A549 (cell line): Measurements from ENCODE around the gene ZNF227. TPM values are rescaled to one million over a fixed set of nuclear protein-coding genes. Genes with fewer than 3 reads are reported as not detected.
A peak's percentile ranks its signal among the peaks of the same experiment; 100 is the strongest.

Experiments used
- ATAC-seq, 2 experiments: fragments of 200-7000 bp in 1 of 2; fragments of >200 bp in 1 of 2; cut with Nextera tagmentation in 1 of 2; cut with Tn5 transposase in 1 of 2; 3 replicates each; pipeline versions ENCODE4 v1.8.0 to v1.9.1; 2018 to 2020; ENCODE audit warnings: mild to moderate bottlenecking in 1 of 2, moderate library complexity in 1 of 2
- CTCF ChIA-PET: fragments of 300-600 bp; sonication (Branson Sonifier 250); formaldehyde crosslinking; extraction: SDS; loops from one replicate; lab custom pipeline; 2021; ENCODE audit warnings: antibody characterized with exemption, inconsistent platforms; lab: Yijun Ruan, JAX
- POLR2A ChIA-PET: fragments of 350-600 bp; formaldehyde crosslinking; extraction: SDS; loops from one replicate; lab custom pipeline; 2021; ENCODE audit warnings: antibody characterized with exemption, inconsistent platforms; lab: Yijun Ruan, JAX
- DNase-seq, 2 experiments: peaks; one replicate each; pipeline versions ENCODE4 v3.0.0 to v3.0.0-alpha.2; 2011 to 2016; ENCODE audit warnings: low read depth in 1 of 2, low spot score in 1 of 2
- FAIRE-seq: peaks from 2 replicates; lab custom pipeline; 2011; peaks lifted over from hg19 to GRCh38; lab: Jason Lieb, UNC
- H3K27ac ChIP-seq, 2 experiments: fragments of >200 bp; sonication (Bioruptor Twin); formaldehyde crosslinking; 3 replicates each; pipeline ENCODE4 v1.5.1; 2016 to 2017
- H3K4me1 ChIP-seq: fragments of >200 bp; sonication (Bioruptor Twin); formaldehyde crosslinking; 3 replicates; pipeline ENCODE4 v1.6.1; 2016
- H3K4me2 ChIP-seq: fragments of >200 bp; sonication (Bioruptor Twin); formaldehyde crosslinking; 3 replicates; pipeline ENCODE4 v1.6.1; 2016
- H3K4me3 ChIP-seq: fragments of >200 bp; sonication (Bioruptor Twin); formaldehyde crosslinking; 3 replicates; pipeline ENCODE4 v1.5.1; 2016
- H3K9me3 ChIP-seq: fragments of >200 bp; sonication (Bioruptor Twin); formaldehyde crosslinking; 3 replicates; pipeline ENCODE4 v1.6.1; 2016
- BHLHE40 ChIP-seq: IDR thresholded peaks from 2 replicates; pipeline ENCODE4 v1.6.1; 2012; ENCODE audit warnings: low read depth, low read length, inconsistent platforms
- CBX2 ChIP-seq: fragments of 200-600 bp; sonication (generic); IDR thresholded peaks from 2 replicates; pipeline ENCODE4 v1.6.1; 2016; ENCODE audit warnings: low read depth, mild to moderate bottlenecking, borderline replicate concordance
- CBX8 ChIP-seq: fragments of 200-600 bp; sonication (generic); IDR thresholded peaks from 2 replicates; pipeline ENCODE4 v1.6.1; 2016
- CEBPB ChIP-seq, 2 experiments: fragments of >200 bp in 1 of 2; sonication (Bioruptor Twin) in 1 of 2; formaldehyde crosslinking in 1 of 2; IDR thresholded peaks; 2 replicates each; pipeline ENCODE4 v1.6.1; 2012 to 2016
- CHD2 ChIP-seq: fragments of 150-350 bp; IDR thresholded peaks from 2 replicates; pipeline ENCODE4 v1.6.1; 2014; ENCODE audit warnings: low read length; ENCODE audit not compliant: partially characterized antibody
- CHD4 ChIP-seq: fragments of 200-600 bp; sonication (generic); IDR thresholded peaks from 2 replicates; pipeline ENCODE4 v1.6.1; 2016; ENCODE audit warnings: antibody characterized with exemption, mild to moderate bottlenecking, borderline replicate concordance
- EHF ChIP-seq: fragments of 250-450 bp; sonication (Bioruptor Pico); IDR thresholded peaks from 2 replicates; pipeline ENCODE4 v1.5.0; 2020; ENCODE audit warnings: mild to moderate bottlenecking
- EP300 ChIP-seq, 2 experiments: fragments of >200 bp; sonication (Bioruptor Twin); formaldehyde crosslinking; IDR thresholded peaks; 2 replicates in 1 of 2; 3 replicates in 1 of 2; pipeline ENCODE4 v1.6.1; 2016 to 2017
- ESRRA ChIP-seq: fragments of 150-350 bp; IDR thresholded peaks from 2 replicates; pipeline ENCODE4 v1.6.1; 2014; ENCODE audit warnings: mild to moderate bottlenecking, low read length, borderline replicate concordance
- FOSB ChIP-seq: fragments of 250-450 bp; sonication (Bioruptor Pico); IDR thresholded peaks from 2 replicates; pipeline ENCODE4 v1.5.0; 2020; ENCODE audit warnings: mild to moderate bottlenecking, moderate library complexity
- FOXS1 ChIP-seq: fragments of 250-450 bp; sonication (Bioruptor Pico); IDR thresholded peaks from 2 replicates; pipeline ENCODE4 v1.5.0; 2020; ENCODE audit warnings: mild to moderate bottlenecking, moderate library complexity
- GATA3 ChIP-seq: IDR thresholded peaks from 2 replicates; pipeline ENCODE4 v1.6.1; 2012; ENCODE audit warnings: borderline replicate concordance
- HOXB13 ChIP-seq: fragments of 250-450 bp; sonication (Bioruptor Pico); IDR thresholded peaks from 2 replicates; pipeline ENCODE4 v1.5.0; 2020; ENCODE audit warnings: low read depth, mild to moderate bottlenecking, moderate library complexity
- HOXB5 ChIP-seq: fragments of 250-450 bp; sonication (Bioruptor Pico); IDR thresholded peaks from 2 replicates; pipeline ENCODE4 v1.5.0; 2020; ENCODE audit warnings: mild to moderate bottlenecking, moderate library complexity
- JUN ChIP-seq, 2 experiments: fragments of >200 bp; sonication (Bioruptor Twin); formaldehyde crosslinking; IDR thresholded peaks; 2 replicates in 1 of 2; 3 replicates in 1 of 2; pipeline ENCODE4 v1.6.1; 2016 to 2017
- KDM1A ChIP-seq: fragments of 200-600 bp; sonication (generic); IDR thresholded peaks from 2 replicates; pipeline ENCODE4 v1.6.1; 2016; ENCODE audit warnings: low read depth, mild to moderate bottlenecking
- MAFK ChIP-seq: fragments of 450-650 bp; IDR thresholded peaks from 2 replicates; pipeline ENCODE4 v1.6.1; 2014; ENCODE audit not compliant: partially characterized antibody
- MYC ChIP-seq: IDR thresholded peaks from 2 replicates; pipeline ENCODE4 v1.6.1; 2012; ENCODE audit warnings: mild to moderate bottlenecking, inconsistent platforms, low read length, improper control_type of control experiment, borderline replicate concordance
- NFE2L2 ChIP-seq: fragments of 150-350 bp; conservative IDR thresholded peaks from 2 replicates; pipeline ENCODE4 v1.6.1; 2014; ENCODE audit warnings: low read length
- NPAS2 ChIP-seq: fragments of 250-450 bp; sonication (Bioruptor Pico); IDR thresholded peaks from 2 replicates; pipeline ENCODE4 v1.8.0; 2022; ENCODE audit warnings: mild to moderate bottlenecking, moderate library complexity, borderline replicate concordance
- PHF8 ChIP-seq: fragments of 200-600 bp; sonication (generic); IDR thresholded peaks from 2 replicates; pipeline ENCODE4 v1.6.1; 2016; ENCODE audit warnings: low read depth, mild to moderate bottlenecking, antibody characterized with exemption, moderate library complexity, borderline replicate concordance
- POLR2AphosphoS2 ChIP-seq: conservative IDR thresholded peaks from 2 replicates; pipeline ENCODE4 v1.6.1; 2012; ENCODE audit warnings: low read length, improper control_type of control experiment, inconsistent platforms
- RAD21 ChIP-seq, 2 experiments: fragments of >200 bp in 1 of 2; sonication (Bioruptor Twin) in 1 of 2; formaldehyde crosslinking in 1 of 2; IDR thresholded peaks in 1 of 2; conservative IDR thresholded peaks in 1 of 2; 2 replicates in 1 of 2; 3 replicates in 1 of 2; pipeline ENCODE4 v1.6.1; 2012 to 2018; ENCODE audit warnings: inconsistent platforms in 1 of 2
- RCOR1 ChIP-seq: fragments of 150-350 bp; IDR thresholded peaks from 2 replicates; pipeline ENCODE4 v1.6.1; 2014; ENCODE audit warnings: antibody characterized with exemption, low read length, low read depth
- RFX5 ChIP-seq: fragments of 450-650 bp; IDR thresholded peaks from 2 replicates; pipeline ENCODE4 v1.7.1; 2014; ENCODE audit warnings: antibody characterized with exemption, mild to moderate bottlenecking, moderate library complexity
- SMC3 ChIP-seq: fragments of >200 bp; sonication (Bioruptor Twin); formaldehyde crosslinking; IDR thresholded peaks from 3 replicates; pipeline ENCODE4 v1.6.1; 2018; ENCODE audit warnings: inconsistent platforms
- TP53 ChIP-seq: fragments of 250-450 bp; sonication (Bioruptor Pico); IDR thresholded peaks from 2 replicates; pipeline ENCODE4 v1.5.0; 2021; ENCODE audit warnings: mild to moderate bottlenecking, moderate library complexity
- ZNF302 ChIP-seq: fragments of 250-450 bp; sonication (Bioruptor Pico); IDR thresholded peaks from 2 replicates; pipeline ENCODE4 v1.9.0; 2021; ENCODE audit warnings: inconsistent platforms, mild to moderate bottlenecking, moderate library complexity
- ZSCAN20 ChIP-seq: fragments of 250-450 bp; sonication (Bioruptor Pico); IDR thresholded peaks from 2 replicates; pipeline ENCODE4 v1.8.0; 2022; ENCODE audit warnings: mild to moderate bottlenecking, moderate library complexity
- WGBS: methylation state at CpG from one replicate; pipeline ENCODE4 v1.1.6; 2017; ENCODE audit errors: missing lambda C conversion rate; 5-methylcytosine and 5-hydroxymethylcytosine counted together
- polyA plus RNA-seq, 4 experiments: library from polyadenylated mRNA; depleted of rRNA in 3 of 4; stranded (reverse); fragments of >200 nt; fragmentation: RNase III in 1 of 4; extraction: RNeasy Plus Mini Kit Qiagen cat#74134 plus additional on column Dnase treatment in 1 of 4; gene quantifications; 2 replicates in 3 of 4; 3 replicates in 1 of 4; pipeline ENCODE4 v1.2.3, GENCODE V29; 2011 to 2017
- TF ChIP-seq, protein P1 (sequence below): fragments of 450-650 bp; IDR thresholded peaks from 2 replicates; pipeline ENCODE4 v1.6.1; 2014; ENCODE audit warnings: antibody characterized with exemption
- TF ChIP-seq, protein P2 (sequence below): fragments of 250-450 bp; sonication (Bioruptor Pico); IDR thresholded peaks from 2 replicates; pipeline ENCODE4 v1.5.0; 2020; ENCODE audit warnings: low read depth, mild to moderate bottlenecking, moderate library complexity
- TF ChIP-seq, protein P3 (sequence below): IDR thresholded peaks from 2 replicates; pipeline ENCODE4 v1.6.1; 2012
- TF ChIP-seq, protein P4 (sequence below): fragments of >200 bp; sonication (Bioruptor Twin); formaldehyde crosslinking; IDR thresholded peaks from 3 replicates; pipeline ENCODE4 v1.6.1; 2016

ZNF227 gene
- polyA plus RNA-seq, 2 of the 4 experiments (the other 2 are of a cell fraction) = 10.1 to 17.1 TPM

DNA sequence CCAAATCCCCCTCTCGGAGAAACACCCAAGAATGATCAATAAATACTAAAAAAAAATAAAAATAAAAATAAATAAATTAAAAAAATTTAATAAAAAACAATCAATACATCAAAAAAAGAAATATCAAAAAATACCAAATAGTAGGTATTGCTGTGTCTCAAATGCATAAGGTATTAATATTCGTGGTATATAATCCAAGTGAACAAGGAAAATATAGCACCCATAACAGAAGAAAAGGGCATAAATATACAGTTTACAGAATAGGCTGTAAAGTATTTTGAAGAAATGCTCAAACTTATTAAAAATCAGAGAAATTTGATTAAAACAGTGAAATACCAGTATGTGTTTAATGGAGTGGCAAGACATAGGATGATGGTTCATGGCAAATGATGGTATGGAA is 7.6 kb upstream of the ZNF227 start:
- WGBS = 3% methylated on average over 2 of the region's 2 CpGs
- CTCF ChIA-PET = no interaction called here
- Histone ChIP-seq H3K4me2 (no peak overlapping the region), H3K27ac (no peak overlapping the region), H3K4me3 (no peak overlapping the region), H3K4me1 (no peaks in the 10 kb centered on the region), H3K9me3 (peaks cover 52% of the 10 kb centered on the region)
- TF ChIP-seq CHD2 = no peak
- no peak for TF ChIP-seq FOXS1 (CRISPR knock-in tag)
- TF ChIP-seq, protein P1, sequence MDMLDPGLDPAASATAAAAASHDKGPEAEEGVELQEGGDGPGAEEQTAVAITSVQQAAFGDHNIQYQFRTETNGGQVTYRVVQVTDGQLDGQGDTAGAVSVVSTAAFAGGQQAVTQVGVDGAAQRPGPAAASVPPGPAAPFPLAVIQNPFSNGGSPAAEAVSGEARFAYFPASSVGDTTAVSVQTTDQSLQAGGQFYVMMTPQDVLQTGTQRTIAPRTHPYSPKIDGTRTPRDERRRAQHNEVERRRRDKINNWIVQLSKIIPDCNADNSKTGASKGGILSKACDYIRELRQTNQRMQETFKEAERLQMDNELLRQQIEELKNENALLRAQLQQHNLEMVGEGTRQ = no peak
- TF ChIP-seq SMC3 = no peak
- TF ChIP-seq CHD4 = no peak
- no peak for TF ChIP-seq RCOR1
- TF ChIP-seq, protein P2, sequence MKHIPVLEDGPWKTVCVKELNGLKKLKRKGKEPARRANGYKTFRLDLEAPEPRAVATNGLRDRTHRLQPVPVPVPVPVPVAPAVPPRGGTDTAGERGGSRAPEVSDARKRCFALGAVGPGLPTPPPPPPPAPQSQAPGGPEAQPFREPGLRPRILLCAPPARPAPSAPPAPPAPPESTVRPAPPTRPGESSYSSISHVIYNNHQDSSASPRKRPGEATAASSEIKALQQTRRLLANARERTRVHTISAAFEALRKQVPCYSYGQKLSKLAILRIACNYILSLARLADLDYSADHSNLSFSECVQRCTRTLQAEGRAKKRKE = no peak
- TF ChIP-seq KDM1A = no peak
- no peak for TF ChIP-seq NPAS2 (CRISPR knock-in tag)
- TF ChIP-seq, protein P3, sequence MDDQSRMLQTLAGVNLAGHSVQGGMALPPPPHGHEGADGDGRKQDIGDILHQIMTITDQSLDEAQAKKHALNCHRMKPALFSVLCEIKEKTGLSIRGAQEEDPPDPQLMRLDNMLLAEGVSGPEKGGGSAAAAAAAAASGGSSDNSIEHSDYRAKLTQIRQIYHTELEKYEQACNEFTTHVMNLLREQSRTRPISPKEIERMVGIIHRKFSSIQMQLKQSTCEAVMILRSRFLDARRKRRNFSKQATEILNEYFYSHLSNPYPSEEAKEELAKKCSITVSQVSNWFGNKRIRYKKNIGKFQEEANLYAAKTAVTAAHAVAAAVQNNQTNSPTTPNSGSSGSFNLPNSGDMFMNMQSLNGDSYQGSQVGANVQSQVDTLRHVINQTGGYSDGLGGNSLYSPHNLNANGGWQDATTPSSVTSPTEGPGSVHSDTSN = no peak
- TF ChIP-seq CBX2 = no peak
- POLR2A ChIA-PET = no interaction called here
- ATAC-seq (no peak), DNase-seq (no peak), FAIRE-seq (no peak)

DNA sequence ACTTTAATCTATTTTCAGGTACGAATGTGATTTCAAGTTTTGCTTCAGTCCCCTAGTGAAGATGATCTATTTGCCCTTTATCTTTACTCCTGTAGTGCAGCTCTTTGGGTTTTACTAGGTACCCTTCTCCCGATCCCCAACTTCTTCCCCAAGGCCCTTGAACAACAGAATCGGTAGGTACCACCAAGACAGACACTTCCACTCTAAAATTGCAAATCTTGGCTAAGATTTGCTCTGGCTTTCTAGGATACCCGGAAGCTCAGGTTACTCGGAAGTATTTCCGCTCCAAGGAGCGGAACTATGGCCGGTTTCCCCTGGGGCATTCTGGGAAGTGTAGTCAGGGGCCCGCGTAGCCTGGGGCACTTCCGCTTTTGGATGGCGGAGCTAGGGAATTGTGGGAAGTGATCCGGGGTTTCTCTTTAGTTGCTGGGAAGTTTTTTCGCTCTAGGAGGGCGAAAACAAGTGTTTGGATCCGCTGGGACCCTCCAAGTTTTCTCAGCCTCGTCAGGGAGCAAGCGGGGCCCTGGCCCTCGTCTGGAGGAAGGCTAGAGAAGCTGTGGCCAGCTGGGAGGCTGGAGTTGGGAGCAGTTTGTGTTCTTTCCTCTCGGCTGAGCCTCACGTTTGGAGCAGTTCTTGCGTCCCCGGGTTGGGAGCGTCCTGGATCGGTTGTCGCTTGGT is 5.1 kb upstream of the ZNF227 start:
- ATAC-seq = peak; percentile 96 to 98
- Histone ChIP-seq H3K4me2 (peak overlapping the region; percentile 79), H3K4me1 (no peaks in the 10 kb centered on the region), H3K9me3 (peaks cover 64% of the 10 kb centered on the region), H3K4me3 (peak overlapping the region; percentile 66), H3K27ac (peak overlapping the region; percentile 73 to 87)
- CTCF ChIA-PET = interaction anchor here (1.0 kb wide), 1 partner anchor 10 kb away, joined by 4 read pairs; no protein-coding TSS in a partner anchor
- 3% methylated on average over 26 of the region's 26 CpGs for WGBS
- peak; percentile 95 to 97 for DNase-seq
- POLR2A ChIA-PET = interaction anchor here (0.6 to 1.5 kb wide), 7 partner anchors 11 to 288 kb away, joined by 3 to 9 read pairs (median 5); partner anchors contain the start of genes ZNF112, ZNF226, ZNF235 and ZNF45
- FAIRE-seq = peak; percentile 99
- TF ChIP-seq JUN (IDR thresholded peaks at IDR 0.05) = peak; percentile 37 to 84; a peak in 3 of 5 replicates
- TF ChIP-seq MAFK = no peak
- no peak for TF ChIP-seq CHD4
- TF ChIP-seq RFX5 = no peak
- no peak for TF ChIP-seq ZNF302 (CRISPR knock-in tag)
- no peak for TF ChIP-seq FOSB (CRISPR knock-in tag)
- TF ChIP-seq MYC = no peak
- TF ChIP-seq NPAS2 (CRISPR knock-in tag) = no peak
- TF ChIP-seq HOXB13 (CRISPR knock-in tag) = no peak
- TF ChIP-seq BHLHE40 = no peak
- no peak for TF ChIP-seq ZSCAN20
- TF ChIP-seq TP53 (CRISPR knock-in tag) = no peak
- TF ChIP-seq PHF8 = no peak
- TF ChIP-seq EHF (CRISPR knock-in tag) = peak; percentile 75; the same call in 1 of the 2 replicates
- no peak for TF ChIP-seq NFE2L2
- TF ChIP-seq, protein P4, sequence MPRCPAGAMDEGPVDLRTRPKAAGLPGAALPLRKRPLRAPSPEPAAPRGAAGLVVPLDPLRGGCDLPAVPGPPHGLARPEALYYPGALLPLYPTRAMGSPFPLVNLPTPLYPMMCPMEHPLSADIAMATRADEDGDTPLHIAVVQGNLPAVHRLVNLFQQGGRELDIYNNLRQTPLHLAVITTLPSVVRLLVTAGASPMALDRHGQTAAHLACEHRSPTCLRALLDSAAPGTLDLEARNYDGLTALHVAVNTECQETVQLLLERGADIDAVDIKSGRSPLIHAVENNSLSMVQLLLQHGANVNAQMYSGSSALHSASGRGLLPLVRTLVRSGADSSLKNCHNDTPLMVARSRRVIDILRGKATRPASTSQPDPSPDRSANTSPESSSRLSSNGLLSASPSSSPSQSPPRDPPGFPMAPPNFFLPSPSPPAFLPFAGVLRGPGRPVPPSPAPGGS = peak; percentile 44; the same call in 1 of the 3 replicates
- TF ChIP-seq CBX8 = no peak
- peak in 1 of 2 experiments; percentile 22; a peak in 1 of 4 replicates for TF ChIP-seq CEBPB (IDR thresholded peaks at IDR 0.05)
- TF ChIP-seq EP300 (IDR thresholded peaks at IDR 0.05) = no peak
- TF ChIP-seq POLR2AphosphoS2 = no peak
- TF ChIP-seq SMC3 = no peak
- no peak for TF ChIP-seq ESRRA
- 0 out of 5 replicates have a peak, but pooled peaks of 1 of the 2 experiments have one; percentile 4 for TF ChIP-seq RAD21 (conservative IDR thresholded peaks at IDR 0.05 in 1 of 2, IDR thresholded peaks at IDR 0.05 in 1 of 2)
- TF ChIP-seq KDM1A = no peak
- TF ChIP-seq HOXB5 (CRISPR knock-in tag) = no peak
- peak; percentile 67; the same call in 1 of the 2 replicates for TF ChIP-seq GATA3
- TF ChIP-seq, protein P2 = no peak
